ENCODE results near the gene HMGN5. TPM values are rescaled to one million over a fixed set of nuclear protein-coding genes. Genes with fewer than 3 reads are reported as not detected.

The HMGN5 gene
- polyA plus RNA-seq, 1 experiment: 1.0 TPM

GRCh38 chrX:81208916-81209315 lies 7.2 kb upstream of the HMGN5 start:
- POLR2A ChIA-PET: no interaction called here
- no peaks in the 10 kb centered on the region for H3K36me3 ChIP-seq (ENCODE audit: control insufficient read depth, insufficient read depth, low read length)
- CTCF ChIA-PET: no interaction called here
- no peak overlapping the region for H3K4me3 ChIP-seq (ENCODE audit: low read depth, low read length)
- H3K27me3 ChIP-seq (ENCODE audit: control insufficient read depth, insufficient read depth, low read length): no peaks in the 10 kb centered on the region
- TF ChIP-seq CTCF (IDR thresholded peaks at IDR 0.05; ENCODE audit: insufficient read depth, low read depth, low read length): no peak
- no peak for DNase-seq (ENCODE audit: low read depth)

- ChIA-PET CTCF (no interaction called here), POLR2A (no interaction called here)
- Histone ChIP-seq H3K4me3 (ENCODE audit: low read depth, low read length) (no peak overlapping the region), H3K27me3 (ENCODE audit: control insufficient read depth, insufficient read depth, low read length) (no peaks in the 10 kb centered on the region), H3K36me3 (ENCODE audit: control insufficient read depth, insufficient read depth, low read length) (no peaks in the 10 kb centered on the region)
- DNase-seq (ENCODE audit: low read depth): no peak
- no peak for TF ChIP-seq CTCF (IDR thresholded peaks at IDR 0.05; ENCODE audit: insufficient read depth, low read depth, low read length)
Measured at GRCh38 chrX:81206476-81206875, 4.8 kb upstream of the HMGN5 start.

- CTCF ChIA-PET: no interaction called here
- TF ChIP-seq CTCF (IDR thresholded peaks at IDR 0.05; ENCODE audit: insufficient read depth, low read depth, low read length): no peak
Measured at GRCh38 chrX:81205551-81205950, 3.8 kb upstream of the HMGN5 start.

GRCh38 chrX:81202943-81203342 lies 1.2 kb upstream of the HMGN5 start:
- POLR2A ChIA-PET: no interaction called here
- Histone ChIP-seq H3K36me3 (ENCODE audit: control insufficient read depth, insufficient read depth, low read length) (no peaks in the 10 kb centered on the region), H3K27me3 (ENCODE audit: control insufficient read depth, insufficient read depth, low read length) (no peaks in the 10 kb centered on the region), H3K4me3 (ENCODE audit: low read depth, low read length) (peak overlapping the region; percentile 66)
- TF ChIP-seq CTCF (IDR thresholded peaks at IDR 0.05; ENCODE audit: insufficient read depth, low read depth, low read length): no peak
- no peak for DNase-seq (ENCODE audit: low read depth)
- CTCF ChIA-PET: interaction anchor here (1.1 to 1.5 kb wide), 2 partner anchors 11 to 12 kb away, joined by 3 to 5 read pairs; no protein-coding TSS in a partner anchor

More at GRCh38 chrX:81205551-81205950, 3.8 kb upstream of the HMGN5 start:
- Histone ChIP-seq H3K27me3 (ENCODE audit: control insufficient read depth, insufficient read depth, low read length) (no peaks in the 10 kb centered on the region), H3K36me3 (ENCODE audit: control insufficient read depth, insufficient read depth, low read length) (no peaks in the 10 kb centered on the region), H3K4me3 (ENCODE audit: low read depth, low read length) (no peak overlapping the region)
- POLR2A ChIA-PET: no interaction called here
- no peak for DNase-seq (ENCODE audit: low read depth)

- H3K36me3 ChIP-seq (ENCODE audit: control insufficient read depth, insufficient read depth, low read length): no peaks in the 10 kb centered on the region
- H3K27me3 ChIP-seq (ENCODE audit: control insufficient read depth, insufficient read depth, low read length): no peaks in the 10 kb centered on the region
- DNase-seq (ENCODE audit: low read depth): no peak
- TF ChIP-seq CTCF (IDR thresholded peaks at IDR 0.05; ENCODE audit: insufficient read depth, low read depth, low read length): no peak
- ChIA-PET POLR2A (no interaction called here), CTCF (interaction anchor here (0.6 to 1.5 kb wide), 3 partner anchors 10 to 17 kb away, joined by 3 to 5 read pairs (median 3); no protein-coding TSS in a partner anchor)
- peak overlapping the region; percentile 66 for H3K4me3 ChIP-seq (ENCODE audit: low read depth, low read length)
Measured at GRCh38 chrX:81202456-81202819, 725 bp upstream of the HMGN5 start.

All from BJ (cell line).